Eye (tissue), 1 donor: ENCODE data around the gene ATE1.
"Not testable (repeated sequence)": the region's sequence is repeated elsewhere in the genome, so short reads cannot be mapped to it uniquely, and the experiment has no call there.

Experiments
- DNase-seq: peaks from one replicate; pipeline ENCODE4 v3.0.0-alpha.2; 2015

The ATE1 gene

GRCh38 chr10:121781101-121781500, 146.7 kb downstream of the ATE1 start:
- DNase-seq: no peak

GRCh38 chr10:121774813-121775212, 153.0 kb downstream of the ATE1 start:
- DNase-seq: no peak

- no peak for DNase-seq
Measured at GRCh38 chr10:121774404-121774803, 153.4 kb downstream of the ATE1 start.

- DNase-seq: no peak
Measured at GRCh38 chr10:121772884-121773283, 154.9 kb downstream of the ATE1 start.

- DNase-seq: peak; percentile 26
Measured at GRCh38 chr10:121772406-121772805, 155.4 kb downstream of the ATE1 start.

GRCh38 chr10:121771966-121772365, 155.9 kb downstream of the ATE1 start:
- DNase-seq: peak; percentile 17

- no peak for DNase-seq
Measured at GRCh38 chr10:121766426-121766825, 161.4 kb downstream of the ATE1 start.

GRCh38 chr10:121765204-121765603, 162.6 kb downstream of the ATE1 start:
- DNase-seq: no peak

GRCh38 chr10:121764233-121764942, 163.4 kb downstream of the ATE1 start:
- DNase-seq: no peak

GRCh38 chr10:121757241-121757640, 170.6 kb downstream of the ATE1 start:
- not testable (repeated sequence) for DNase-seq

- not testable (repeated sequence) for DNase-seq
Measured at GRCh38 chr10:121755496-121755895, 172.3 kb downstream of the ATE1 start.

- DNase-seq: no peak
Measured at GRCh38 chr10:121754666-121755065, 173.2 kb downstream of the ATE1 start.

- no peak for DNase-seq
Measured at GRCh38 chr10:121753726-121754476, 173.9 kb downstream of the ATE1 start.

- no peak for DNase-seq
Measured at GRCh38 chr10:121751191-121751760, 176.6 kb downstream of the ATE1 start.

GRCh38 chr10:121747163-121747775, 180.6 kb downstream of the ATE1 start:
- no peak for DNase-seq

GRCh38 chr10:121741248-121741792, 186.5 kb downstream of the ATE1 start:
- no peak for DNase-seq

GRCh38 chr10:121740069-121740468, 187.8 kb downstream of the ATE1 start:
- DNase-seq: no peak

GRCh38 chr10:121739114-121739513, 188.7 kb downstream of the ATE1 start:
- no peak for DNase-seq

GRCh38 chr10:121736315-121737130, 191.3 kb downstream of the ATE1 start:
- no peak for DNase-seq

GRCh38 chr10:121735263-121735662, 192.6 kb downstream of the ATE1 start:
- no peak for DNase-seq

GRCh38 chr10:121734589-121735045, 193.2 kb downstream of the ATE1 start:
- DNase-seq: peak; percentile 72
